Stimulated activated CD4-positive, alpha-beta T cell treated with anti-CD3 and anti-CD28 coated beads, TNF-alpha, amount 100 ng/mL, for 4 hours (primary cell): ENCODE results near the gene RBKS.
"Not testable (repeated sequence)": the region's sequence is repeated elsewhere in the genome, so short reads cannot be mapped to it uniquely, and the experiment has no call there.

ENCODE experiments used
- DNase-seq, 3 experiments: peaks; one replicate each; pipeline ENCODE4 v3.0.0-alpha.2; 2020; ENCODE audit warnings: low read depth in 3 of 3

The RBKS gene

GRCh38 chr2:27762951-27763906 lies 127.0 kb downstream of the RBKS start:
- DNase-seq, result no peak

GRCh38 chr2:27756544-27757498 lies 133.4 kb downstream of the RBKS start:
- DNase-seq, result no peak

GRCh38 chr2:27756091-27756490 lies 134.1 kb downstream of the RBKS start:
- DNase-seq, result no peak

GRCh38 chr2:27754831-27755230 lies 135.4 kb downstream of the RBKS start:
- DNase-seq, result no peak

GRCh38 chr2:27754138-27754588 lies 136.0 kb downstream of the RBKS start:
- peak; percentile 41 to 54 (median 47) for DNase-seq

GRCh38 chr2:27752551-27753237 lies 137.5 kb downstream of the RBKS start:
- no peak for DNase-seq

- DNase-seq, result no peak
Observed at GRCh38 chr2:27751377-27751776, 138.8 kb downstream of the RBKS start.

GRCh38 chr2:27748803-27749554 lies 141.2 kb downstream of the RBKS start:
- not testable (repeated sequence) for DNase-seq

- no peak for DNase-seq
Observed at GRCh38 chr2:27747827-27748352, 142.3 kb downstream of the RBKS start.

- no peak for DNase-seq
Observed at GRCh38 chr2:27746325-27746724, 143.9 kb downstream of the RBKS start.

- DNase-seq, result not testable (repeated sequence)
Observed at GRCh38 chr2:27745494-27745893, 144.7 kb downstream of the RBKS start.

GRCh38 chr2:27742571-27742970 lies 147.6 kb downstream of the RBKS start:
- DNase-seq, result no peak

GRCh38 chr2:27741673-27742072 lies 148.5 kb downstream of the RBKS start:
- DNase-seq, result no peak

- DNase-seq, result no peak
Observed at GRCh38 chr2:27739058-27739373, 151.2 kb downstream of the RBKS start.

GRCh38 chr2:27738349-27739057 lies 151.7 kb downstream of the RBKS start:
- DNase-seq, result no peak

GRCh38 chr2:27737676-27738348 lies 152.4 kb downstream of the RBKS start:
- DNase-seq, result no peak

- no peak for DNase-seq
Observed at GRCh38 chr2:27736890-27737204, 153.3 kb downstream of the RBKS start.

- DNase-seq, result no peak
Observed at GRCh38 chr2:27736031-27736889, 153.9 kb downstream of the RBKS start.
